ENCODE data around the gene TRPM3.

TRPM3 gene

GRCh38 chr9:71118324-71118723, 3.1 kb downstream of the TRPM3 start:
- Histone ChIP-seq H3K27ac (ENCODE audit: extremely low read depth, low read depth, low read length) (no peak overlapping the region), H3K9me3 (ENCODE audit: control insufficient read depth, insufficient read depth, low read depth, low read length) (no peaks in the 10 kb centered on the region), H3K4me1 (ENCODE audit: control insufficient read depth, insufficient read depth, low read length) (no peaks in the 10 kb centered on the region), H3K4me3 (ENCODE audit: low read depth, low read length) (no peak overlapping the region), H3K36me3 (ENCODE audit: control insufficient read depth in 2 of 2, insufficient read depth in 1 of 2, low read length in 2 of 2) (no peaks in the 10 kb centered on the region)
- POLR2A ChIA-PET: no interaction called here
- CTCF ChIA-PET: interaction anchor here (0.6 kb wide), 1 partner anchor 76 kb away, joined by 3 read pairs; no protein-coding TSS in a partner anchor
- TF ChIP-seq ZNF132 (tag by site-specific recombination; IDR thresholded peaks at IDR 0.05; ENCODE audit: borderline replicate concordance) (no peak), SCRT2 (tag by site-specific recombination; IDR thresholded peaks at IDR 0.05) (0 out of 2 replicates have a peak, but pooled peaks have one; percentile 12)

- Histone ChIP-seq H3K27ac (ENCODE audit: extremely low read depth, low read depth, low read length) (no peak overlapping the region), H3K4me1 (ENCODE audit: control insufficient read depth, insufficient read depth, low read length) (no peaks in the 10 kb centered on the region), H3K9me3 (ENCODE audit: control insufficient read depth, insufficient read depth, low read depth, low read length) (no peaks in the 10 kb centered on the region), H3K36me3 (ENCODE audit: control insufficient read depth in 2 of 2, insufficient read depth in 1 of 2, low read length in 2 of 2) (no peaks in the 10 kb centered on the region), H3K4me3 (ENCODE audit: low read depth, low read length) (no peak overlapping the region)
- ChIA-PET POLR2A (no interaction called here), CTCF (no interaction called here)
- TF ChIP-seq TSHZ1 (tag by site-specific recombination; IDR thresholded peaks at IDR 0.05; ENCODE audit: borderline replicate concordance): no peak
- TF ChIP-seq ZNF645 (tag by site-specific recombination; IDR thresholded peaks at IDR 0.05): no peak
- no peak for TF ChIP-seq ZNF114 (tag by site-specific recombination; IDR thresholded peaks at IDR 0.05)
- TF ChIP-seq ZNF654 (tag by site-specific recombination; IDR thresholded peaks at IDR 0.05; ENCODE audit: low read depth): no peak
- no peak for TF ChIP-seq ATF2 (tag by site-specific recombination; IDR thresholded peaks at IDR 0.05; ENCODE audit: low read depth)
- TF ChIP-seq ZEB2 (tag by site-specific recombination; IDR thresholded peaks at IDR 0.05): no peak
- no peak for TF ChIP-seq ZBTB7A (tag by site-specific recombination; IDR thresholded peaks at IDR 0.05; ENCODE audit: low read depth)
- no peak for TF ChIP-seq ZNF664 (tag by site-specific recombination; IDR thresholded peaks at IDR 0.05)
- no peak for TF ChIP-seq ZNF16 (tag by site-specific recombination; IDR thresholded peaks at IDR 0.05; ENCODE audit: low read depth)
- no peak for TF ChIP-seq ZBTB6 (tag by site-specific recombination; IDR thresholded peaks at IDR 0.05)
- TF ChIP-seq ZNF324 (tag by site-specific recombination; IDR thresholded peaks at IDR 0.05): no peak
- no peak for TF ChIP-seq REST (tag by site-specific recombination; IDR thresholded peaks at IDR 0.05)
- TF ChIP-seq ZNF18 (tag by site-specific recombination; IDR thresholded peaks at IDR 0.05): no peak
- no peak for TF ChIP-seq ZNF776 (tag by site-specific recombination; IDR thresholded peaks at IDR 0.05; ENCODE audit: borderline replicate concordance)
- no peak for TF ChIP-seq OVOL3 (tag by site-specific recombination; IDR thresholded peaks at IDR 0.05)
- no peak for TF ChIP-seq GLI2 (tag by site-specific recombination; IDR thresholded peaks at IDR 0.05; ENCODE audit: borderline replicate concordance, low read depth)
- TF ChIP-seq ZNF610 (tag by site-specific recombination; IDR thresholded peaks at IDR 0.05; ENCODE audit: borderline replicate concordance): no peak
- no peak for TF ChIP-seq ZNF707 (tag by site-specific recombination; IDR thresholded peaks at IDR 0.05)
Observed at GRCh38 chr9:71115448-71115975, 5.9 kb downstream of the TRPM3 start.
